Spleen (tissue), 11 donors: ENCODE results near the gene ZNF771. TPM values are rescaled to one million over a fixed set of nuclear protein-coding genes. Genes with fewer than 3 reads are reported as not detected.

ENCODE experiments used
- DNase-seq: peaks from one replicate; pipeline ENCODE4 v3.0.0-alpha.2; 2020
- H3K27ac ChIP-seq, 8 donors: fragments of 200-600 bp; sonication (generic) in 7 of 8; 1 replicate in 4 of 8; 2 replicates in 4 of 8; pipeline versions ENCODE4 v1.5.0 to v1.8.0; 2016 to 2021; ENCODE audit warnings: inconsistent platforms in 4 of 8, mild to moderate bottlenecking in 4 of 8, moderate library complexity in 1 of 8
- H3K27me3 ChIP-seq, 7 donors: fragments of 200-600 bp; sonication (generic) in 6 of 7; replicated peaks in 1 of 7; 1 replicate in 4 of 7; 2 replicates in 3 of 7; pipeline versions ENCODE4 v1.5.0 to v1.8.0; 2016 to 2021; ENCODE audit warnings: inconsistent platforms in 3 of 7, mild to moderate bottlenecking in 1 of 7
- H3K36me3 ChIP-seq, 6 donors: fragments of 200-600 bp; sonication (generic) in 5 of 6; 1 replicate in 4 of 6; 2 replicates in 2 of 6; pipeline versions ENCODE4 v1.5.0 to v1.8.0; 2016 to 2021; ENCODE audit warnings: inconsistent platforms in 2 of 6
- H3K4me1 ChIP-seq, 6 donors: fragments of 200-600 bp; sonication (generic) in 5 of 6; 1 replicate in 3 of 6; 2 replicates in 3 of 6; pipeline versions ENCODE4 v1.5.0 to v1.8.0; 2016 to 2021; ENCODE audit warnings: inconsistent platforms in 3 of 6
- H3K4me3 ChIP-seq, 8 donors: fragments of 200-600 bp; sonication (generic) in 7 of 8; 1 replicate in 4 of 8; 2 replicates in 4 of 8; pipeline versions ENCODE4 v1.5.0 to v1.8.0; 2016 to 2021; ENCODE audit warnings: inconsistent platforms in 4 of 8, mild to moderate bottlenecking in 4 of 8, moderate library complexity in 2 of 8
- H3K9me3 ChIP-seq, 8 donors: fragments of 200-600 bp; sonication (generic) in 7 of 8; 1 replicate in 4 of 8; 2 replicates in 4 of 8; pipeline versions ENCODE4 v1.5.0 to v1.8.0; 2016 to 2021; ENCODE audit warnings: inconsistent platforms in 4 of 8
- CTCF ChIP-seq, 11 experiments: fragments of 200-600 bp in 7 of 11; fragments of 450-650 bp in 4 of 11; sonication (generic) in 4 of 11; IDR thresholded peaks in 8 of 11; conservative IDR thresholded peaks in 3 of 11; 1 replicate in 7 of 11; 2 replicates in 4 of 11; pipeline versions ENCODE4 v1.4.0 to v1.8.0; 2016 to 2021; ENCODE audit warnings: antibody characterized with exemption in 11 of 11, inconsistent platforms in 4 of 11, mild to moderate bottlenecking in 1 of 11
- POLR2A ChIP-seq, 3 donors: fragments of 450-650 bp; IDR thresholded peaks; one replicate each; pipeline ENCODE4 v1.5.1; 2017; ENCODE audit warnings: antibody characterized with exemption in 3 of 3, mild to moderate bottlenecking in 1 of 3
- POLR2AphosphoS5 ChIP-seq, 3 donors: sonication (generic); formaldehyde crosslinking; IDR thresholded peaks; one replicate each; pipeline ENCODE4 v1.5.1; 2017; ENCODE audit warnings: antibody characterized with exemption in 3 of 3
- WGBS, 5 donors: extraction: QIAGEN DNeasy Blood & Tissue Kit in 3 of 5; methylation state at CpG; one replicate each; pipeline versions ENCODE4 v1.1.5 to v1.1.7; 2013 to 2018; 5-methylcytosine and 5-hydroxymethylcytosine counted together
- intact Hi-C: fragments of 100-400 bp; cut with DNase I; formaldehyde crosslinking; loops from one replicate; pipeline ENCODE4 v1.15.0; 2023; ENCODE audit warnings: low total_unique reads
- polyA plus RNA-seq, 3 donors: library from polyadenylated mRNA; stranded (reverse); fragments of 200-250 nt; gene quantifications; one replicate each; pipeline ENCODE4 v1.2.1, GENCODE V29; 2013
- total RNA-seq, 7 donors: library from RNA; depleted of rRNA in 3 of 7; stranded (reverse); fragments of >200 nt in 3 of 7; fragmentation: NEBNext Ultra II Directional in 4 of 7; extraction: Animal tissue kit (Norgen Biotek cat#: 25700) in 4 of 7; gene quantifications; one replicate each; pipeline versions ENCODE4 v1.1.0 to v1.2.1, GENCODE V29; 2016 to 2021
- donor health status: healthy with polysubstance abuse.
- donor health status: DM: no; HTN: no; CAD: no; lungs with moderate emphysema.
- donor health status: DM: no; HTN: no; CAD: no.
- donor health status: Bipolar disorder and iron deficiency.
- donor health status: healthy.
- donor health status: DM: no; HTN: no; CAD: no.
- donor health status: DM: yes; HTN: yes; CAD: no.

The ZNF771 gene
- total and polyA plus RNA-seq, 10 donors: 2.2 to 10.2 (median 3.1) TPM

GRCh38 chr16:30366511-30366910, 40.9 kb upstream of the ZNF771 start:
- WGBS, 5 donors: 80 to 92% (median 85%) methylated on average over 4 of the region's 4 CpGs
- Histone ChIP-seq H3K36me3 (peaks cover 0 to 60% (median 31%) of the 10 kb centered on the region in 6 donors), H3K4me1 (peaks cover 20 to 57% (median 40%) of the 10 kb centered on the region in 6 donors), H3K27ac (no peak overlapping the region), H3K27me3 (no peaks in the 10 kb centered on the region), H3K4me3 (no peak overlapping the region), H3K9me3 (no peaks in the 10 kb centered on the region)
- intact Hi-C loops: no loop called here
- no peak for DNase-seq
- TF ChIP-seq POLR2AphosphoS5 (IDR thresholded peaks at IDR 0.05): no peak

DNA sequence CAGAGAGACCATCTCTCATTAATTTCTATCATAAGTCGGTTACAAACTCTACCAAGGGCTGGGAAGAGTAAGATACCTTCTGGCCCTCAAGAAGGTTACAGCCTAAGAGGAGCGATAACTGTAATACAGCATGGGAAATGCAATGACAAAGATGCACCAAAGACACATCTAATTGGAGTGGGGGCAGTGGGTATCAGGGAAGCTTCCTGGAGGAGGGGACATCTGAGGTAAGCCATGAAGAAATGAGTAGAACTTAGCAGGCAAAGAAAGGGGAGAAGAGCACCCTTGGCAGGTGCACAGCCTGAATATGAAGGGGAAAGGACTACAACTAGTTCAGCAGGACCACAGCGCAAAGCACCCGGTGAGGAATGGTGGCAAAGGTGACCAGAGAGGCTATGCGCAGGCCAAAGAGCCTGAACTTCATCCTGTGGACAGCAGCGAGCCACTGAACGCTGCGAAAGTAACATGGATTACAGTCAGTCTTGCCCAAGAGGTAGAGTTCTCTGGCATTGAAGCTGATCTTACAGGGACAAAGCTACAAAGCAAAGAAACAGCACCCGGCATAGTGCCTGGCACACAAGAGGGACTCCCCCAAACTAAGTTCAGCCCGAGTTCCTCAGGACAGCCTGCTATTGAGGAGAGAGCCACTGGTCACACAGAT, 39.9 kb upstream of the ZNF771 start:
- Histone ChIP-seq H3K4me1 (peaks cover 20 to 63% (median 44%) of the 10 kb centered on the region in 6 donors), H3K27me3 (no peaks in the 10 kb centered on the region), H3K4me3 (peak overlapping the region in 7 of 8 donors; percentile 64 to 97 (median 83)), H3K9me3 (no peaks in the 10 kb centered on the region), H3K27ac (peak overlapping the region in 6 of 8 donors; percentile 28 to 96 (median 90)), H3K36me3 (peaks cover 0 to 50% (median 27%) of the 10 kb centered on the region in 6 donors)
- WGBS, 5 donors: 70 to 87% (median 78%) methylated on average over 10 of the region's 10 CpGs
- no peak for TF ChIP-seq POLR2A (IDR thresholded peaks at IDR 0.05)
- no peak for TF ChIP-seq CTCF (IDR thresholded peaks at IDR 0.05 in 8 of 11, conservative IDR thresholded peaks at IDR 0.05 in 3 of 11)
- no peak for TF ChIP-seq POLR2AphosphoS5 (IDR thresholded peaks at IDR 0.05)
- DNase-seq: no peak
- intact Hi-C loops: no loop called here

DNA sequence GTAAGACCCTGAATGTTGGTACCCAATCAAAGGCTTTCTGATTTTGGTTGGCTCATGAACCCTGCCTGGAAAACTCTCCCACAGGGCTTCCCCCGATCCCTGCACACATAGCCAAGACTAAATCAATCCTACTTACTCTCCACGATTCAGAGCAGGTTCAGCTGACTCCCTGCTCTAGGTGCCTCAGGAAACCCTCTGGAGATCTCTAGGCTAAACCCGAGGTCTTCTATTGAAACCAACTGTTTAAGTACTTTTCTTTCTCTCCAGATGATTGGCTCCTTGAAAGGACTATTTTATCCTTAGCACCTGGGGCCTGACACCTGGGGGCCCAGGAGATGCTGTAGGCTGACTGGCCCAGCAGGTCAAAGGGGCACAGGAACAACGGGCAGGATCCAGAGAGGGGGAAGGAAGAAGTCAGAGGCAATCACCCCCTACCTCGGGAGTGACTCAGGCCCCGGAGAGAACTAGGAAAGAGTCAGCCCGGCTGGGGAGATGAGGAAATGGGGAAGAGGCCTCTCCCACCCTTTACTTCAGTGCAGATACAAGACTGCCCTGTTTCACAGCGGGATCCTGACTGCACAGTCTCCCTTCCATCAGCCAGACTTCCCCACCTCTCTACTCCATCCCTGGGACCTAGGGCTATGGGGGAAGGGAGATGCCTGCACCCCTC, 39.1 kb upstream of the ZNF771 start:
- TF ChIP-seq POLR2AphosphoS5 (IDR thresholded peaks at IDR 0.05): peak in 1 of 3 donors; percentile 7
- no peak for TF ChIP-seq POLR2A (IDR thresholded peaks at IDR 0.05)
- TF ChIP-seq CTCF (IDR thresholded peaks at IDR 0.05 in 8 of 11, conservative IDR thresholded peaks at IDR 0.05 in 3 of 11): no peak
- no peak for DNase-seq
- 7 to 12% (median 10%) methylated on average over 8 of the region's 8 CpGs for WGBS, 5 donors
- Histone ChIP-seq H3K9me3 (no peaks in the 10 kb centered on the region), H3K27ac (peak overlapping the region in 7 of 8 donors; percentile 63 to 96 (median 87)), H3K4me3 (peak overlapping the region; percentile 63 to 97 (median 80)), H3K36me3 (peaks cover 0 to 42% (median 21%) of the 10 kb centered on the region in 6 donors), H3K27me3 (no peaks in the 10 kb centered on the region), H3K4me1 (peaks cover 20 to 63% (median 44%) of the 10 kb centered on the region in 6 donors)
- intact Hi-C loops: no loop called here

GRCh38 chr16:30368792-30369090, 38.7 kb upstream of the ZNF771 start:
- Histone ChIP-seq H3K9me3 (no peaks in the 10 kb centered on the region), H3K36me3 (peaks cover 0 to 37% (median 18%) of the 10 kb centered on the region in 6 donors), H3K4me3 (peak overlapping the region; percentile 63 to 97 (median 80)), H3K27ac (peak overlapping the region in 7 of 8 donors; percentile 63 to 96 (median 87)), H3K27me3 (no peaks in the 10 kb centered on the region), H3K4me1 (peaks cover 20 to 63% (median 44%) of the 10 kb centered on the region in 6 donors)
- no peak for DNase-seq
- intact Hi-C loops: no loop called here
- TF ChIP-seq POLR2A (IDR thresholded peaks at IDR 0.05): no peak
- TF ChIP-seq CTCF (IDR thresholded peaks at IDR 0.05 in 8 of 11, conservative IDR thresholded peaks at IDR 0.05 in 3 of 11): no peak
- no peak for TF ChIP-seq POLR2AphosphoS5 (IDR thresholded peaks at IDR 0.05)
- 1 to 8% (median 5%) methylated on average over 4 of the region's 4 CpGs for WGBS, 5 donors
